Mesendoderm (in vitro differentiated cells): ENCODE measurements around the gene GNG12.

Experiments
- DNase-seq: peaks from one replicate; pipeline ENCODE4 v3.0.0; 2013
- H2AK5ac ChIP-seq: 2 replicates; pipeline ENCODE4 v1.6.1; 2013; ENCODE audit warnings: low read length, inconsistent platforms
- H2BK120ac ChIP-seq: 2 replicates; pipeline ENCODE4 v1.6.1; 2013; ENCODE audit warnings: low read depth, mild to moderate bottlenecking, low read length, moderate library complexity, mixed read lengths
- H2BK15ac ChIP-seq: replicated peaks from 2 replicates; pipeline ENCODE4 v1.6.1; 2013; ENCODE audit warnings: low read depth, mild to moderate bottlenecking, moderate library complexity
- H2BK5ac ChIP-seq: 2 replicates; pipeline ENCODE4 v1.6.1; 2013; ENCODE audit warnings: low read length, inconsistent platforms
- H3K18ac ChIP-seq: 2 replicates; pipeline ENCODE4 v1.6.1; 2013; ENCODE audit warnings: mild to moderate bottlenecking, low read length, mixed read lengths
- H3K23ac ChIP-seq: one replicate; pipeline ENCODE4 v1.6.1; 2013; ENCODE audit warnings: low read length
- H3K27ac ChIP-seq: 2 replicates; pipeline ENCODE4 v1.5.1; 2013; ENCODE audit warnings: low read depth, mild to moderate bottlenecking, inconsistent platforms, low read length, moderate library complexity
- H3K27me3 ChIP-seq: 2 replicates; pipeline ENCODE4 v1.6.1; 2013; ENCODE audit warnings: low read length, control low read depth, mild to moderate bottlenecking, inconsistent platforms; ENCODE audit not compliant: insufficient read depth, poor library complexity
- H3K36me3 ChIP-seq: 2 replicates; pipeline ENCODE4 v1.6.1; 2013; ENCODE audit warnings: low read length, inconsistent platforms; ENCODE audit not compliant: control insufficient read depth, insufficient read depth
- H3K4ac ChIP-seq: one replicate; pipeline ENCODE4 v1.6.1; 2013; ENCODE audit warnings: low read depth, mild to moderate bottlenecking, low read length, moderate library complexity
- H3K4me1 ChIP-seq: 2 replicates; pipeline ENCODE4 v1.6.1; 2013; ENCODE audit warnings: low read depth, low read length, inconsistent platforms; ENCODE audit not compliant: control insufficient read depth
- H3K4me2 ChIP-seq: 2 replicates; pipeline ENCODE4 v1.6.1; 2013; ENCODE audit warnings: low read length
- H3K4me3 ChIP-seq: 2 replicates; pipeline ENCODE4 v1.5.1; 2013; ENCODE audit warnings: mild to moderate bottlenecking, low read length
- H3K56ac ChIP-seq: one replicate; pipeline ENCODE4 v1.6.1; 2013; ENCODE audit warnings: low read length
- H3K79me1 ChIP-seq: 2 replicates; pipeline ENCODE4 v1.6.1; 2013; ENCODE audit warnings: low read length, inconsistent platforms
- H3K79me2 ChIP-seq: 2 replicates; pipeline ENCODE4 v1.6.1; 2013; ENCODE audit warnings: mild to moderate bottlenecking, low read length; ENCODE audit not compliant: control insufficient read depth, insufficient read depth
- H3K9ac ChIP-seq: 2 replicates; pipeline ENCODE4 v1.6.1; 2013; ENCODE audit warnings: low read length, inconsistent platforms
- H4K5ac ChIP-seq: one replicate; pipeline ENCODE4 v1.6.1; 2013; ENCODE audit warnings: low read length
- H4K8ac ChIP-seq: one replicate; pipeline ENCODE4 v1.6.1; 2013; ENCODE audit warnings: low read depth, mild to moderate bottlenecking, control low read depth, low read length, moderate library complexity
- WGBS: extraction: QIAGEN DNeasy Blood & Tissue Kit; methylation state at CpG from one replicate; pipeline ENCODE4 v1.1.7; 2013; ENCODE audit warnings: low lambda C conversion rate, missing lambda C conversion rate; ENCODE audit not compliant: insufficient coverage; ENCODE audit errors: extremely low coverage; 5-methylcytosine and 5-hydroxymethylcytosine counted together

Gene GNG12

DNA sequence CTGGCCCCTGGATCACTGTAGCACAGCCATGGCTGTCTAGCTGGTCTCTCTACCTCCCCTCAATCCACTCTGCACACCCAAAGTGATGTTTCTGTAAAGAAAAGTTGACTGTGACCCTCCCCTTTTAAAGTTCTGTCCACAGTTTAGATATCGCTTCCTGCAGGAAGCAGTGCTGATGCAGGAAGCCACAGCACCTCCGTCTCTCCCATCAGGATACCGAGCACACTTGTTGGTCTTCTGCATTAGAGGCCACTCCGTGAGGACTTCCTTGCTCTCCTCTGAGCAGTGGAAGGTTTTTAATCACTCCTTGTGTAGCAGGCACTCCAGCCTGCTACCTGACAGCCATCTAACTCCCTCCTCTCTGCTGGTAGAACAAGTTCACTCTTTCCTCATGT is 78.7 kb downstream of the GNG12 start:
- H3K23ac ChIP-seq, result no peak overlapping the region

DNA sequence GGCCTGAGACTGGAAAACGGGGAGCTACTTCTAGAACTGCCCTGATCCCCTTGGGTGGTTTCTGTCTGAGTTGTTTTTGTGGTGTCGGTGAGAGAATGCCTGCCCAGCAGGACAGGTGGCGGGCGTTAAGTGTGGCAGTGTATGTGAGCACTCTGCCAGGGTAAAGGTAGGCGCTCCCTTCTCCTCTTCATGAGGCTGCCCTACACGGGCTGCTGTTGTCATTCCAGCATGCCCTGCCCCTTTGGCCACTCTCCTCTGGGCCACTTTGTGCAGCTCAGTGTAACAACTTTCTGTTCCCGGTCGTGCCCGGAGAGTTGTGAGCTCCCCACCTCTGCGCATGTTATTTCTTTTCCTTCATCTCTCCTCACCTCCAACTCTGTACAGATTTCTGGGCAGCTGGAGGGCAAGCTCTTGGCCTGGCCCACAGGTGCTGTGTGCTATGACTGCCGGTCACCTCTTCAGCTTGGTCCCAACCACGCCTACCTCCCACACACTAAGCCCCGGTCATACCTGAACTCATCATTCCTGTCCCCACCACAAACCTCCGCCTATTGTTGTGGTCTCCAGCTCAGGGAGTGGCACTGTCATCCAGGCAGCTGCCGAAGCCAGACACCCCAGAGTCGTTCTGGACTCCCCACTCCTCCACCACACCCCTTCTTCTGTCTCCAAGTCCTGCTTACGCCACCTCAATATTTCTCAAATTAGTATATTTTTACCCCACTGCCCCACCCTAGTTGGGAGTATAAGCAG is 79.3 kb downstream of the GNG12 start:
- H2BK120ac ChIP-seq, result no peak overlapping the region
- no peaks in the 10 kb centered on the region for H3K27me3 ChIP-seq
- DNase-seq, result no peak
- no peak overlapping the region for H3K4me3 ChIP-seq
- no peaks in the 10 kb centered on the region for H3K79me1 ChIP-seq
- no peak overlapping the region for H3K18ac ChIP-seq
- H3K4ac ChIP-seq, result no peak overlapping the region
- WGBS, result no CpG with 5 or more reads among the region's 17 CpGs
- no peak overlapping the region for H2BK5ac ChIP-seq
- H2BK15ac ChIP-seq, result no peak overlapping the region
- H3K27ac ChIP-seq, result no peak overlapping the region
- no peak overlapping the region for H2AK5ac ChIP-seq
- H4K8ac ChIP-seq, result no peak overlapping the region
- no peak overlapping the region for H3K4me2 ChIP-seq
- no peak overlapping the region for H3K9ac ChIP-seq
- H3K79me2 ChIP-seq, result no peaks in the 10 kb centered on the region
- no peak overlapping the region for H3K23ac ChIP-seq
- no peak overlapping the region for H4K5ac ChIP-seq
- H3K56ac ChIP-seq, result peak overlapping the region; percentile 22
- H3K4me1 ChIP-seq, result peaks cover 16% of the 10 kb centered on the region
- no peaks in the 10 kb centered on the region for H3K36me3 ChIP-seq

More for the DNA sequence above, 78.7 kb downstream of the GNG12 start:
- no peak overlapping the region for H3K56ac ChIP-seq
- no peaks in the 10 kb centered on the region for H3K79me2 ChIP-seq
- H3K27me3 ChIP-seq, result no peaks in the 10 kb centered on the region
- H3K79me1 ChIP-seq, result no peaks in the 10 kb centered on the region
- no peak for DNase-seq
- no peak overlapping the region for H2BK120ac ChIP-seq
- H3K4me1 ChIP-seq, result peaks cover 16% of the 10 kb centered on the region
- H2BK5ac ChIP-seq, result no peak overlapping the region
- WGBS, result no CpG with 5 or more reads among the region's 4 CpGs
- no peak overlapping the region for H3K27ac ChIP-seq
- no peak overlapping the region for H4K5ac ChIP-seq
- no peak overlapping the region for H3K4me3 ChIP-seq
- H2BK15ac ChIP-seq, result no peak overlapping the region
- H3K4ac ChIP-seq, result no peak overlapping the region
- no peak overlapping the region for H3K4me2 ChIP-seq
- H4K8ac ChIP-seq, result no peak overlapping the region
- no peak overlapping the region for H3K9ac ChIP-seq
- H2AK5ac ChIP-seq, result peak overlapping the region; percentile 65
- H3K36me3 ChIP-seq, result no peaks in the 10 kb centered on the region
- no peak overlapping the region for H3K18ac ChIP-seq

DNA sequence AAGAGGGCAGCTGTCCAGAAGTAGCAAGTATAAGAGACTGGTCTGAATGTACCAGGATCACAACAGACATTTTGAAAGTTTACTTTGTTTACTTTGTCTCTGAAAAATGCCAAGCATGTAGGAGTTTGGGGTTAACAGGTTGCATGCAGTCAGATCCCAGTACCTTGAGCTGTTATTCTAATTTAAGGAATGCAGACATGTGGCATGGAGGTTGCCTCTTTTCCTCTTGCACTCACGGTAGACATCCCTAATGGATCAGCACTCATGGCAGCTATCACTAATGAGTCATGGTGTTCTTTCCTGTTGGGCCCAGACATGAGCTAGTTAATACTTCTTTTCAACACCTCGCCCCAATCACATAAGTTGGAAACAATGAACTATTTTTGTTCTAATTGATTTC is 81.0 kb downstream of the GNG12 start:
- Histone ChIP-seq H2BK15ac (no peak overlapping the region), H3K27me3 (no peaks in the 10 kb centered on the region), H2BK120ac (no peak overlapping the region), H3K4ac (no peak overlapping the region), H3K79me1 (no peaks in the 10 kb centered on the region), H3K4me2 (no peak overlapping the region), H3K4me3 (no peak overlapping the region), H2BK5ac (no peak overlapping the region), H3K9ac (no peak overlapping the region), H3K36me3 (no peaks in the 10 kb centered on the region), H4K8ac (no peak overlapping the region), H3K27ac (no peak overlapping the region), H3K18ac (no peak overlapping the region), H4K5ac (no peak overlapping the region), H3K79me2 (no peaks in the 10 kb centered on the region), H2AK5ac (no peak overlapping the region), H3K4me1 (peaks cover 29% of the 10 kb centered on the region), H3K56ac (no peak overlapping the region), H3K23ac (no peak overlapping the region)
- peak; percentile 84 for DNase-seq
- WGBS, result no CpG with 5 or more reads among the region's 2 CpGs

DNA sequence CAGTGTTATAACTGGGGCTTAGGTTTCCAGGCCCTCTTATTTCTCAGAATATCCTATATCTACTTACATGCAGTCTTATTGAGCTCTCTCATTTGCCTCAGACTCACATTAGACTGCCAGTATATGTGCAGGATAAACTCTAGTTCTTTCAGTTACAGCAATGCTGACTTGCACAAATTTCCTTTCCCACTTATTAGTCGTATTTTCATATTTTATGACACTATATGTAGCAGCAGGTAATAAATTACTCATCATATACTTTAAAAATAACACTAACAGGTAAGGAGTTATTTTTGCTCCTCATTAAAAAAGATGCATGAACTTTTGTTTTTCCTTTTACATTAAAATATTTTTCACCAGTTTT is 82.6 kb downstream of the GNG12 start:
- peak overlapping the region; percentile 95 for H3K27ac ChIP-seq

DNA sequence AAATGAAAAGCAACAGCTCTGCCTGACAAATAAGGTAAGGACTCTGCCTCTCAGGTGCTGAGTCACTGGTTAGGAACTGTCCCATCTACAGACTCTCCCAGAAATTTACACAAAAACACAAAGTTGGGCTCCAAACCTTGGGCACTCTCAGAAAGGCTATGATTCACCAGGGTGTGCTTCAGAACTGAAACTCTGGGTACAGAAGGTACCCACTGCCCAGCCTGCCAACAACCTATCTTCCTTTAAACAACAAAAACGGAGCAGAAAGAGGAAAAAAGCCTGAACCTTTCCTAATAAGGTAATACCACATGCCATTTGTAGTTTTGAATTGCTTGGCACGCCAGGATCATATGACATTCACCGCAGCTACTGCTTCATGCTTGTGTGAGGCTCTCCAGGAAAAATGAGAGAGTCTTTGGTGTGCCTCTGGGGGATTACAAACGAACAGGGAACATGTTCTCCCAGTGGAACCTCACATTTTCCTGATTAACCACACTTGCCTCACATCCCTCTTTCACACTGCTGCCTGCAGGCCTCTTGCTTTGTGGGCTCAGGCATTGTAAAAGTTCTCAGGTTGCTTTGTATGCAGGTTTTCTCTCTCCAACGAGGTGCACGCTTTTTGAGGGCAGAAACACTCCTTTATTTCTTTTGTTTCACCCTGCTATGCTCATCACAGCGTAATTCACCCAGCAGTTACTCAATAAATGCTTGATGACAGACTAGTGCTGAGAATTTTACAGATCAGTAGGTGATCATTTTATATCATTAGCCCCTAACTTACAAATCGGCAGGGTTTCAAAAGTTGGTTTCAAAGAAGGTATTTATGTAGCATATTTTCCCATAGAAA is 83.2 kb downstream of the GNG12 start:
- peak overlapping the region; percentile 21 for H3K4me2 ChIP-seq
- no peak overlapping the region for H2BK15ac ChIP-seq
- no CpG with 5 or more reads among the region's 8 CpGs for WGBS
- H3K79me1 ChIP-seq, result no peaks in the 10 kb centered on the region
- H2AK5ac ChIP-seq, result no peak overlapping the region
- H3K9ac ChIP-seq, result peak overlapping the region; percentile 56
- H4K8ac ChIP-seq, result no peak overlapping the region
- peak; percentile 83 for DNase-seq
- peak overlapping the region; percentile 95 for H3K27ac ChIP-seq
- H3K4ac ChIP-seq, result no peak overlapping the region
- H3K18ac ChIP-seq, result peak overlapping the region; percentile 81
- H3K79me2 ChIP-seq, result no peaks in the 10 kb centered on the region
- peaks cover 29% of the 10 kb centered on the region for H3K4me1 ChIP-seq
- peak overlapping the region; percentile 91 for H2BK5ac ChIP-seq
- H3K56ac ChIP-seq, result peak overlapping the region; percentile 88
- H3K4me3 ChIP-seq, result no peak overlapping the region
- H3K36me3 ChIP-seq, result no peaks in the 10 kb centered on the region
- H3K23ac ChIP-seq, result peak overlapping the region; percentile 68
- no peaks in the 10 kb centered on the region for H3K27me3 ChIP-seq
- no peak overlapping the region for H4K5ac ChIP-seq
- peak overlapping the region; percentile 29 for H2BK120ac ChIP-seq

More for the DNA sequence above, 82.6 kb downstream of the GNG12 start:
- no peaks in the 10 kb centered on the region for H3K79me2 ChIP-seq
- peaks cover 29% of the 10 kb centered on the region for H3K4me1 ChIP-seq
- WGBS, result no CpG with 5 or more reads among the region's 1 CpG
- no peak for DNase-seq
- no peak overlapping the region for H2BK15ac ChIP-seq
- no peak overlapping the region for H3K4me2 ChIP-seq
- H4K8ac ChIP-seq, result no peak overlapping the region
- H3K18ac ChIP-seq, result no peak overlapping the region
- H2AK5ac ChIP-seq, result no peak overlapping the region
- H3K27me3 ChIP-seq, result no peaks in the 10 kb centered on the region
- H2BK5ac ChIP-seq, result no peak overlapping the region
- H3K9ac ChIP-seq, result no peak overlapping the region
- no peak overlapping the region for H3K56ac ChIP-seq
- no peak overlapping the region for H3K23ac ChIP-seq
- no peak overlapping the region for H3K4ac ChIP-seq
- H3K4me3 ChIP-seq, result no peak overlapping the region
- no peak overlapping the region for H2BK120ac ChIP-seq
- no peaks in the 10 kb centered on the region for H3K36me3 ChIP-seq
- no peak overlapping the region for H4K5ac ChIP-seq
- H3K79me1 ChIP-seq, result no peaks in the 10 kb centered on the region
